ENCODE data around the gene NACA. TPM values are rescaled to one million over a fixed set of nuclear protein-coding genes. Genes with fewer than 3 reads are reported as not detected.
A peak's percentile ranks its signal among the peaks of the same experiment; 100 is the strongest.

Gene NACA
- polyA plus RNA-seq, 1 of the 3 experiments (the other 2 are of a cell fraction), result 523 TPM

DNA sequence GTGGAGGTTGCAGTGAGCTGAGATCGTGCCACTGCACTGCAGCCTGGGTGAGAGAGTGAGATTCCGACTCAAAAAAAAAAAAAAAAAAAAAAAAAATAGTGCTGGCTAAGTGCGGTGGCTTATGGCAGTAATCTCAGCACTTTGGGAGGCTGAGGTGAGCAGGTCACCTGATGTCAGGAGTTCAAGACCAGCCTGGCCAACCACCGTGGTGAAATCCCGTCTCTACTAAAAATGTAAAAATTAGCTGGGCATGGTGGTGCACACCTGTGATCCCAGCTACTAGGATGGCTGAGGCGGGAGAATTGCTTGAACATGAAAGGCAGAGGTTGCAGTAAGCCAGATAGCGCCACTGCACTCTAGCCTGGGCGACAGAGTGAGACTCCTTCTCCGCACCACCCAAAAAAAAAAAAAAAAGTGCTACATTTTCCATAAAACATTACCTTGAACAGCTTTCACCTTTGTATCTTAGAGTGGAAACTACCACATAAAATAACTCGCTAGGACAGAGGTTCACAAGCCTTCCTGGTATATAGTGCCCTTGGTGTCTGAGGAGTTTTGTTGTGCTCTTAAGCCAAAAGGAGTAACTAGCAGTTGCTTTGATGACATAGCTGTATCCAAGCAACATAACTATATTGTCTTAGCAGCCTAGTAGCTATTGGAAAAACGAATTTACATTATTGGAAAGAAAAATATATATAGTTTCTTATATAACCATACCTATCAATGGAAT lies 48.1 kb downstream of the NACA start:
- Histone ChIP-seq H2AFZ (ENCODE audit: low read depth) (no peak overlapping the region), H4K20me1 (ENCODE audit: insufficient read depth) (peaks cover 95% of the 10 kb centered on the region), H3K9ac (no peak overlapping the region), H3K9me2 (no peaks in the 10 kb centered on the region), H3F3A (replicated peaks; ENCODE audit: insufficient read depth) (peaks cover 23% of the 10 kb centered on the region), H3K36me3 (replicated peaks in 1 of 2; ENCODE audit: control insufficient read depth in 1 of 2, insufficient read depth in 2 of 2, low read length in 1 of 2) (peaks cover 3 to 37% of the 10 kb centered on the region in 2 experiments), H3K27me3 (ENCODE audit: insufficient read depth) (no peaks in the 10 kb centered on the region), H3K9me3 (no peaks in the 10 kb centered on the region), H3K27ac (ENCODE audit: low read depth in 2 of 2, low read length in 1 of 2) (0 out of 4 replicates have a peak overlapping the region, but pooled peaks of 1 of the 2 experiments have one; percentile 19), H3K4me1 (ENCODE audit: control insufficient read depth in 1 of 2, insufficient read depth in 2 of 2, low read depth in 1 of 2, low read length in 1 of 2) (no peaks in the 10 kb centered on the region), H3K4me3 (ENCODE audit: low read depth in 2 of 2, low read length in 1 of 2) (no peak overlapping the region), H3K79me2 (ENCODE audit: insufficient read depth) (peaks cover 100% of the 10 kb centered on the region), H3K4me2 (no peak overlapping the region)
- ChIA-PET CTCF (no interaction called here), POLR2A (interaction anchor here (0.6 kb wide), 2 partner anchors 48 to 361 kb away, joined by 4 read pairs; partner anchors contain the start of gene CNPY2)
- TF ChIP-seq TCF12 (IDR thresholded peaks at IDR 0.05) (no peak), NFIC (IDR thresholded peaks at IDR 0.05; ENCODE audit: borderline replicate concordance) (no peak), MXI1 (IDR thresholded peaks at IDR 0.05; ENCODE audit: low read depth, low read length) (no peak), MEF2A (IDR thresholded peaks at IDR 0.05; ENCODE audit: borderline replicate concordance, low read depth) (no peak), TEAD4 (IDR thresholded peaks at IDR 0.05; ENCODE audit: borderline replicate concordance, insufficient read depth) (no peak), CHD2 (IDR thresholded peaks at IDR 0.05; ENCODE audit: low read length, partially characterized antibody) (no peak), SIN3A (IDR thresholded peaks at IDR 0.05; ENCODE audit: borderline replicate concordance, low read depth, low read length) (no peak), EZH2phosphoT487 (IDR thresholded peaks at IDR 0.05; ENCODE audit: borderline replicate concordance, low read depth) (no peak), USF1 (IDR thresholded peaks at IDR 0.05; ENCODE audit: borderline replicate concordance, low read depth) (no peak), SMC3 (IDR thresholded peaks at IDR 0.05; ENCODE audit: low read depth, low read length) (no peak), EP300 (IDR thresholded peaks at IDR 0.05; ENCODE audit: borderline replicate concordance in 1 of 2, low read depth in 1 of 2, low read length in 1 of 2) (no peak), GABPA (IDR thresholded peaks at IDR 0.05; ENCODE audit: low read depth) (no peak)
- WGBS (ENCODE audit: low lambda C conversion rate), result 86% methylated on average over 11 of the region's 11 CpGs
- no peak for DNase-seq

DNA sequence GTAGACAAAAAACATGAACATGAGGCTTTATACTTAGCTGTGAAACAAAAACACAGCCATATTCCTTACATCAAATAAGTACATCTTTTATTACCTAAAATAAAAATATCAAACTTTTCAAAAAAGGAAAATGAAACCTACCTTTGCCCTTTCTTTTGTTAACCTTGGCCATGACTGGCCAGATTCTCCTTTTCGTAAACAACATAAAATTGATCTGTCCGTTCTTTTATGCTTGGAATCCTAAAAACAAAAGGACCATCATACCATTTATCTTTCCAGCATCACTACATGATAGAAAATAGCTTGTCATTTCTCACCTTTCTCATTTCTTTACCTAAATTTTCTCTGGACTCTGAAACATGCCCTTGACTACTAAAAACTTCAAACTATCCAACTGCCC lies 53.5 kb downstream of the NACA start:
- TF ChIP-seq MXI1 (IDR thresholded peaks at IDR 0.05; ENCODE audit: low read depth, low read length), result no peak
- TF ChIP-seq, protein P1, sequence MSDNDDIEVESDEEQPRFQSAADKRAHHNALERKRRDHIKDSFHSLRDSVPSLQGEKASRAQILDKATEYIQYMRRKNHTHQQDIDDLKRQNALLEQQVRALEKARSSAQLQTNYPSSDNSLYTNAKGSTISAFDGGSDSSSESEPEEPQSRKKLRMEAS (IDR thresholded peaks at IDR 0.05; ENCODE audit: low read depth), result no peak
- no peak for TF ChIP-seq GABPA (IDR thresholded peaks at IDR 0.05; ENCODE audit: low read depth)
- no peak for TF ChIP-seq RCOR1 (IDR thresholded peaks at IDR 0.05; ENCODE audit: low read length)
- no peak for TF ChIP-seq YY1 (IDR thresholded peaks at IDR 0.05; ENCODE audit: low read depth)
- no peak for TF ChIP-seq IRF3 (IDR thresholded peaks at IDR 0.05; ENCODE audit: low read depth, low read length)
- no peak for TF ChIP-seq TCF12 (IDR thresholded peaks at IDR 0.05)
- TF ChIP-seq EZH2phosphoT487 (IDR thresholded peaks at IDR 0.05; ENCODE audit: borderline replicate concordance, low read depth), result no peak
- no peak for TF ChIP-seq RAD21 (IDR thresholded peaks at IDR 0.05; ENCODE audit: low read length)
- no peak for TF ChIP-seq JUND (IDR thresholded peaks at IDR 0.05)
- TF ChIP-seq SMC3 (IDR thresholded peaks at IDR 0.05; ENCODE audit: low read depth, low read length), result no peak
- no peak for TF ChIP-seq ELF1 (IDR thresholded peaks at IDR 0.05)
- TF ChIP-seq POLR2AphosphoS5 (IDR thresholded peaks at IDR 0.05; ENCODE audit: low read depth, low read length), result no peak
- no peak for TF ChIP-seq TAF1 (IDR thresholded peaks at IDR 0.05; ENCODE audit: borderline replicate concordance, low read depth, low read length)
- TF ChIP-seq FOSL2 (IDR thresholded peaks at IDR 0.05; ENCODE audit: borderline replicate concordance, low read depth), result no peak
- TF ChIP-seq FOXM1 (IDR thresholded peaks at IDR 0.05; ENCODE audit: low read depth), result no peak
- no peak for TF ChIP-seq CHD2 (IDR thresholded peaks at IDR 0.05; ENCODE audit: low read length, partially characterized antibody)
- TF ChIP-seq, protein P2, sequence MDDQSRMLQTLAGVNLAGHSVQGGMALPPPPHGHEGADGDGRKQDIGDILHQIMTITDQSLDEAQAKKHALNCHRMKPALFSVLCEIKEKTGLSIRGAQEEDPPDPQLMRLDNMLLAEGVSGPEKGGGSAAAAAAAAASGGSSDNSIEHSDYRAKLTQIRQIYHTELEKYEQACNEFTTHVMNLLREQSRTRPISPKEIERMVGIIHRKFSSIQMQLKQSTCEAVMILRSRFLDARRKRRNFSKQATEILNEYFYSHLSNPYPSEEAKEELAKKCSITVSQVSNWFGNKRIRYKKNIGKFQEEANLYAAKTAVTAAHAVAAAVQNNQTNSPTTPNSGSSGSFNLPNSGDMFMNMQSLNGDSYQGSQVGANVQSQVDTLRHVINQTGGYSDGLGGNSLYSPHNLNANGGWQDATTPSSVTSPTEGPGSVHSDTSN (IDR thresholded peaks at IDR 0.05), result no peak
- peaks cover 54% of the 10 kb centered on the region for H4K20me1 ChIP-seq (ENCODE audit: insufficient read depth)
- POLR2A ChIA-PET, result interaction anchor here (0.6 kb wide), 1 partner anchor 72 kb away, joined by 3 read pairs; no protein-coding TSS in a partner anchor
- H3K4me1 ChIP-seq (ENCODE audit: control insufficient read depth in 1 of 2, insufficient read depth in 2 of 2, low read depth in 1 of 2, low read length in 1 of 2), result no peaks in the 10 kb centered on the region
- H3K27me3 ChIP-seq (ENCODE audit: insufficient read depth), result no peaks in the 10 kb centered on the region
- H3K36me3 ChIP-seq (replicated peaks in 1 of 2; ENCODE audit: control insufficient read depth in 1 of 2, insufficient read depth in 2 of 2, low read length in 1 of 2), result peaks cover 32 to 61% of the 10 kb centered on the region in 2 experiments
- H3K27ac ChIP-seq (ENCODE audit: low read depth in 2 of 2, low read length in 1 of 2), result no peak overlapping the region
- H3K79me2 ChIP-seq (ENCODE audit: insufficient read depth), result peaks cover 99% of the 10 kb centered on the region
- no peak overlapping the region for H2AFZ ChIP-seq (ENCODE audit: low read depth)
- H3K4me3 ChIP-seq (ENCODE audit: low read depth in 2 of 2, low read length in 1 of 2), result no peak overlapping the region
- peaks cover 10% of the 10 kb centered on the region for H3F3A ChIP-seq (replicated peaks; ENCODE audit: insufficient read depth)
- WGBS (ENCODE audit: low lambda C conversion rate), result 94% methylated on average over 2 of the region's 2 CpGs
- no peaks in the 10 kb centered on the region for H3K9me3 ChIP-seq
- no peak overlapping the region for H3K9ac ChIP-seq
- H3K9me2 ChIP-seq, result no peaks in the 10 kb centered on the region
- DNase-seq, result no peak
- CTCF ChIA-PET, result interaction anchor here (0.7 kb wide), 1 partner anchor 8 kb away, joined by 3 read pairs; no protein-coding TSS in a partner anchor
- H3K4me2 ChIP-seq, result no peak overlapping the region
